Right ventricle myocardium superior (tissue), 1 donor: Measurements from ENCODE around the gene LUC7L3. TPM values are rescaled to one million over a fixed set of nuclear protein-coding genes. Genes with fewer than 3 reads are reported as not detected.
"Not testable (repeated sequence)": the region's sequence is repeated elsewhere in the genome, so short reads cannot be mapped to it uniquely, and the experiment has no call there.

Experiments used
- ATAC-seq: fragments of 200-7000 bp; cut with Tn5 transposase; one replicate; pipeline ENCODE4 v1.9.1; 2020; ENCODE audit warnings: mild to moderate bottlenecking; ENCODE audit not compliant: poor library complexity
- DNase-seq: peaks from one replicate; pipeline ENCODE4 v3.0.0-alpha.2; 2020
- intact Hi-C: fragments of 100-400 bp; cut with DNase I; formaldehyde crosslinking; loops from one replicate; pipeline ENCODE4 v1.11.2; 2022
- microRNA-seq: library from miRNA; unstranded; fragments of <30 nt; microRNA quantifications from one replicate; pipeline ENCODE4 v1.2.0, GENCODE V29; 2020
- total RNA-seq: library from RNA; stranded (reverse); fragmentation: NEBNext Ultra II Directional; extraction: Animal tissue kit (Norgen Biotek cat#: 25700); gene quantifications from one replicate; pipeline ENCODE4 v1.2.1, GENCODE V29; 2021
- donor health status: DM: no; HTN: yes; CAD: no; lungs with severe emphysema.

LUC7L3 gene
- total RNA-seq, 1 donor from 2014 or later: 58.1 TPM

- ATAC-seq: no peak
- DNase-seq: no peak
- intact Hi-C loops: no loop called here
Measured at GRCh38 chr17:50798424-50799288, 79.3 kb downstream of the LUC7L3 start.

- DNase-seq (no peak), ATAC-seq (no peak)
- intact Hi-C loops: no loop called here
Measured at GRCh38 chr17:50799582-50799981, 80.2 kb downstream of the LUC7L3 start.

- intact Hi-C loops: no loop called here
- no peak for DNase-seq
- no peak for ATAC-seq
Measured at GRCh38 chr17:50800196-50800700, 80.8 kb downstream of the LUC7L3 start.

- no peak for ATAC-seq
- intact Hi-C loops: no loop called here
Measured at GRCh38 chr17:50802609-50803571, 83.5 kb downstream of the LUC7L3 start.

GRCh38 chr17:50803676-50804075 lies 84.3 kb downstream of the LUC7L3 start:
- intact Hi-C loops: no loop called here
- DNase-seq (no peak), ATAC-seq (no peak)

More at GRCh38 chr17:50802609-50803571, 83.5 kb downstream of the LUC7L3 start:
- DNase-seq: no peak

- DNase-seq, intact Hi-C loops, ATAC-seq: not testable (repeated sequence)
Measured at GRCh38 chr17:50804749-50805475, 85.5 kb downstream of the LUC7L3 start.

GRCh38 chr17:50805486-50805885 lies 86.1 kb downstream of the LUC7L3 start:
- DNase-seq (no peak), ATAC-seq (no peak)
- intact Hi-C loops: no loop called here

Small RNA genes within 50 kb of the gene (microRNA-seq; reads per million reads assigned to microRNA genes)
- gene MIR8059: not detected

Other genes with a start within 250 kb of the LUC7L3 start
- gene RSAD1, start 240.7 kb upstream of the LUC7L3 start, total RNA-seq: 49.7 TPM
- gene MYCBPAP, start 211.2 kb upstream of the LUC7L3 start, total RNA-seq: 0.43 TPM
- 17.7 TPM for gene EPN3, start 186.9 kb upstream of the LUC7L3 start, total RNA-seq
- gene SPATA20, start 172.4 kb upstream of the LUC7L3 start, total RNA-seq: 58.2 TPM
- gene CACNA1G, start 158.9 kb upstream of the LUC7L3 start, total RNA-seq: 0.24 TPM
- gene ABCC3, start 84.7 kb upstream of the LUC7L3 start, total RNA-seq: 0.43 TPM
- 58.4 TPM for gene ANKRD40, start 11.7 kb upstream of the LUC7L3 start, total RNA-seq
- not detected for gene ANKRD40CL, start 47.9 kb downstream of the LUC7L3 start, total RNA-seq
- gene WFIKKN2, start 116.0 kb downstream of the LUC7L3 start, total RNA-seq: 0.51 TPM
- gene TOB1, start 146.8 kb downstream of the LUC7L3 start, total RNA-seq: 83.8 TPM